ENCODE data around the gene RGMA.

The RGMA gene

GRCh38 chr15:93059442-93059841 lies 29.6 kb downstream of the RGMA start:
- CTCF ChIA-PET: interaction anchor here (1.0 to 2.5 kb wide), 6 partner anchors 9 to 42 kb away, joined by 3 to 8 read pairs (median 4); no protein-coding TSS in a partner anchor
- POLR2A ChIA-PET: no interaction called here
- no peak for TF ChIP-seq CTCF (IDR thresholded peaks at IDR 0.05; ENCODE audit: control extremely low read depth, extremely low read depth, low read depth, missing control alignments)

DNA sequence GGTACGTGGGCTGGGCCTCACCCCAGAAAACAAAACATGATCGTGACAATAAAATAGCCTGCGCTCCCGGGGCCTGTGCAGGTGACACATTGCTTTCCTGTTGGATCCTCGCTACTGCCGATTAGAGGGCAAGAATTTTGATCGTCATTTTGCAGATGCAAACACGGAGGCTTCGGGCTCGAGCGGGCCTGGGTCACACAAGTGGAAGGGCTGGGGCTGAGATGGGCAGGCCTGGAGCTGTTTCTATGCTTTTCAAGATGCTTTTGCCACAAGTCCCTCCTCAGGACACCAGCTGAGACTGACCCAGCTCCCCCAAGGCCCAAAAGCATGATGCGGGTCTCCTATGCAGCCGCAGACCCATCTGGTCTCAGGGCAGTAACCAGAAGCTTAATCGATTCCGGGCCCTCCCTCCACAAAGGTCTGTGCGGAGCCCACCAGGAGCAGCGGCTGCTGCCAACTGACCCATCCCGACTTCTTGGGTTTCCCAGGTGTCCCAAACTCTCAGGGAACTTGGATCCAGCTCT lies 30.0 kb downstream of the RGMA start:
- ChIA-PET POLR2A (no interaction called here), CTCF (interaction anchor here (1.0 to 2.5 kb wide), 5 partner anchors 9 to 41 kb away, joined by 3 to 8 read pairs (median 4); no protein-coding TSS in a partner anchor)
- no peak for TF ChIP-seq CTCF (IDR thresholded peaks at IDR 0.05; ENCODE audit: control extremely low read depth, extremely low read depth, low read depth, missing control alignments)
- no peak for DNase-seq (ENCODE audit: extremely low spot score)

More at GRCh38 chr15:93059442-93059841, 29.6 kb downstream of the RGMA start:
- no peak for DNase-seq (ENCODE audit: extremely low spot score)

GRCh38 chr15:93058128-93058527 lies 30.9 kb downstream of the RGMA start:
- TF ChIP-seq CTCF (IDR thresholded peaks at IDR 0.05; ENCODE audit: control extremely low read depth, extremely low read depth, low read depth, missing control alignments): no peak
- no peak for DNase-seq (ENCODE audit: extremely low spot score)
- POLR2A ChIA-PET: no interaction called here
- CTCF ChIA-PET: no interaction called here

- POLR2A ChIA-PET: no interaction called here
- CTCF ChIA-PET: no interaction called here
Observed at GRCh38 chr15:93057618-93058017, 31.4 kb downstream of the RGMA start.

GRCh38 chr15:93056836-93057235 lies 32.2 kb downstream of the RGMA start:
- DNase-seq (ENCODE audit: extremely low spot score): no peak
- ChIA-PET POLR2A (no interaction called here), CTCF (no interaction called here)
- no peak for TF ChIP-seq CTCF (IDR thresholded peaks at IDR 0.05; ENCODE audit: control extremely low read depth, extremely low read depth, low read depth, missing control alignments)

More at GRCh38 chr15:93057618-93058017, 31.4 kb downstream of the RGMA start:
- no peak for TF ChIP-seq CTCF (IDR thresholded peaks at IDR 0.05; ENCODE audit: control extremely low read depth, extremely low read depth, low read depth, missing control alignments)
- no peak for DNase-seq (ENCODE audit: extremely low spot score)

DNA sequence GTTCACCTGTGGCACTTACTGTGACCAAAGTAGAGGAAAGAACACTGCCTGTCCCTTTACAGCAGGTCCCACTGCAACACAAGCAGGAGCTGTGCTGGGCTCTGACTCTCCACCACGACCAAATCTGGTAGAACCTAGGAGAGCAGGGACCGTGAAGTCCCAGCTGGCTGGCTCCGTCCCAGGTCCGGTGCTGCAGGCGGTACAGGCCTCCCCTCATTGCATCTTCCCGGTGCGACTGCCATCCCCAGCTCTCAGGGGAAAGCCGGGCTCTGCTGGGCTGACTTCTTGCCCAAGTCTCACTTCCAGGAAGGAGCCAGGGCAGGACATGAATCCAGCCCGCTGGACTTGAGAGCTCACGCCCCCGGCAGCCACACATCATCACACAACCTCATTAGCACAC lies 33.8 kb downstream of the RGMA start:
- DNase-seq (ENCODE audit: extremely low spot score): no peak
- POLR2A ChIA-PET: no interaction called here
- TF ChIP-seq CTCF (IDR thresholded peaks at IDR 0.05; ENCODE audit: control extremely low read depth, extremely low read depth, low read depth, missing control alignments): no peak
- CTCF ChIA-PET: interaction anchor here (1.1 to 1.5 kb wide), 2 partner anchors 27 to 32 kb away, joined by 3 read pairs; no protein-coding TSS in a partner anchor

Data from GM10248 (cell line).